Thyroid gland (tissue), 4 donors: ENCODE data around the gene OR10D3. TPM values are rescaled to one million over a fixed set of nuclear protein-coding genes. Genes with fewer than 3 reads are reported as not detected.

ENCODE experiments used
- DNase-seq, 2 donors: peaks; one replicate each; pipeline ENCODE4 v3.0.0-alpha.2; 2019
- H3K27ac ChIP-seq, 3 donors: fragments of 200-600 bp; sonication (generic); 1 replicate in 2 of 3; 2 replicates in 1 of 3; pipeline ENCODE4 v1.5.1; 2016 to 2019; ENCODE audit warnings: mild to moderate bottlenecking in 1 of 3, moderate library complexity in 1 of 3
- H3K27me3 ChIP-seq: fragments of 200-600 bp; sonication (generic); one replicate; pipeline ENCODE4 v1.5.1; 2019
- H3K36me3 ChIP-seq, 2 donors: fragments of 200-600 bp; sonication (generic); one replicate each; pipeline ENCODE4 v1.5.1; 2016 to 2019
- H3K4me1 ChIP-seq, 2 donors: fragments of 200-600 bp; sonication (generic); one replicate each; pipeline ENCODE4 v1.5.1; 2017 to 2019
- H3K4me3 ChIP-seq, 3 donors: fragments of 200-600 bp; sonication (generic); replicated peaks in 1 of 3; 1 replicate in 2 of 3; 2 replicates in 1 of 3; pipeline ENCODE4 v1.5.1; 2016; ENCODE audit warnings: mild to moderate bottlenecking in 1 of 3
- H3K9me3 ChIP-seq: fragments of 200-600 bp; sonication (generic); one replicate; pipeline ENCODE4 v1.5.1; 2017
- CTCF ChIP-seq, 6 experiments: fragments of 200-600 bp in 3 of 6; fragments of 450-650 bp in 3 of 6; sonication (generic) in 3 of 6; IDR thresholded peaks; one replicate each; pipeline ENCODE4 v1.5.1; 2016 to 2019; ENCODE audit warnings: antibody characterized with exemption in 6 of 6, mild to moderate bottlenecking in 2 of 6, inconsistent platforms in 1 of 6, moderate library complexity in 1 of 6
- POLR2A ChIP-seq, 2 donors: fragments of 450-650 bp; IDR thresholded peaks; one replicate each; pipeline ENCODE4 v1.6.1; 2017; ENCODE audit warnings: antibody characterized with exemption in 2 of 2, mild to moderate bottlenecking in 2 of 2, moderate library complexity in 1 of 2
- WGBS, 2 donors: methylation state at CpG; one replicate each; pipeline ENCODE4 v1.1.5; 2017; 5-methylcytosine and 5-hydroxymethylcytosine counted together
- intact Hi-C: fragments of 100-400 bp; cut with DNase I; formaldehyde crosslinking; loops from one replicate; pipeline ENCODE4 v1.15.1; 2023
- total RNA-seq, 4 donors: library from RNA; depleted of rRNA; stranded (reverse); fragments of >200 nt; gene quantifications; one replicate each; pipeline ENCODE4 v1.2.3, GENCODE V29; 2016

The OR10D3 gene
- total RNA-seq, 4 donors from 2014 or later, result not detected

- no peak for DNase-seq
- H3K4me1 ChIP-seq, result no peaks in the 10 kb centered on the region
- H3K27me3 ChIP-seq, result no peaks in the 10 kb centered on the region
- WGBS, 2 donors, result 94% methylated on average over 16 of the region's 16 CpGs
- no peaks in the 10 kb centered on the region for H3K9me3 ChIP-seq
- intact Hi-C loops, result no loop called here
- no peak overlapping the region for H3K27ac ChIP-seq
- TF ChIP-seq CTCF (IDR thresholded peaks at IDR 0.05) (no peak), POLR2A (IDR thresholded peaks at IDR 0.05) (no peak)
- H3K36me3 ChIP-seq, result no peaks in the 10 kb centered on the region
- no peak overlapping the region for H3K4me3 ChIP-seq
These were observed 17.5 kb downstream of the OR10D3 start for GRCh38 chr11:124200671-124201070.

GRCh38 chr11:124202951-124203350 is 19.8 kb downstream of the OR10D3 start:
- intact Hi-C loops, result no loop called here
- Histone ChIP-seq H3K9me3 (no peaks in the 10 kb centered on the region), H3K4me3 (no peak overlapping the region), H3K27me3 (no peaks in the 10 kb centered on the region), H3K36me3 (no peaks in the 10 kb centered on the region), H3K27ac (no peak overlapping the region), H3K4me1 (no peaks in the 10 kb centered on the region)
- no peak for DNase-seq
- TF ChIP-seq POLR2A (IDR thresholded peaks at IDR 0.05) (no peak), CTCF (IDR thresholded peaks at IDR 0.05) (no peak)
- whole genome bisulfite sequencing, 2 donors, result 65 to 70% methylated on average over 3 of the region's 3 CpGs

DNA sequence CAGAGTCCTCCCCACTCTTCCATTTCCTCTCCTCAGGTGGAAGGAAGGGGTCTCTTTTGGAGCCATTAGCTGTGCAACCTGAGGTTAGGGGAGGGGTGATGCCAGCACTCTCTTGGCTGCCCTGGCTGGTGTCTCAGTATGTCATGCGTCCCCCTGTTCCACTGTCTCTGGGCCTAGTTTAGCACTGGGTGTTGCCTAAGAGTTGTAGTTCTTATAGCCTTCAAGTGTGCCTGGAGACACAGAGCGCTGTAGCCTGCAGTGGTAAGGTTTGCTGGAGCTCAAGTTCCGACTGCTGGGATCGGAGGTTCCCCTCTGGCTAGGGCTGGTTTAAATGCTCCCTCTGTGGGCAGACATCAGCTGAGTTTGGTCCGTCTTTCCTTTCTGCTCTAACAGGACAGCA is 20.9 kb downstream of the OR10D3 start:
- TF ChIP-seq POLR2A (IDR thresholded peaks at IDR 0.05) (no peak), CTCF (IDR thresholded peaks at IDR 0.05) (no peak)
- Histone ChIP-seq H3K4me3 (no peak overlapping the region), H3K27me3 (no peaks in the 10 kb centered on the region), H3K9me3 (no peaks in the 10 kb centered on the region), H3K27ac (no peak overlapping the region), H3K36me3 (no peaks in the 10 kb centered on the region), H3K4me1 (no peaks in the 10 kb centered on the region)
- 67 to 92% methylated on average over 2 to 5 of the region's 5 CpGs for WGBS, 2 donors
- DNase-seq, result no peak
- intact Hi-C loops, result no loop called here

DNA sequence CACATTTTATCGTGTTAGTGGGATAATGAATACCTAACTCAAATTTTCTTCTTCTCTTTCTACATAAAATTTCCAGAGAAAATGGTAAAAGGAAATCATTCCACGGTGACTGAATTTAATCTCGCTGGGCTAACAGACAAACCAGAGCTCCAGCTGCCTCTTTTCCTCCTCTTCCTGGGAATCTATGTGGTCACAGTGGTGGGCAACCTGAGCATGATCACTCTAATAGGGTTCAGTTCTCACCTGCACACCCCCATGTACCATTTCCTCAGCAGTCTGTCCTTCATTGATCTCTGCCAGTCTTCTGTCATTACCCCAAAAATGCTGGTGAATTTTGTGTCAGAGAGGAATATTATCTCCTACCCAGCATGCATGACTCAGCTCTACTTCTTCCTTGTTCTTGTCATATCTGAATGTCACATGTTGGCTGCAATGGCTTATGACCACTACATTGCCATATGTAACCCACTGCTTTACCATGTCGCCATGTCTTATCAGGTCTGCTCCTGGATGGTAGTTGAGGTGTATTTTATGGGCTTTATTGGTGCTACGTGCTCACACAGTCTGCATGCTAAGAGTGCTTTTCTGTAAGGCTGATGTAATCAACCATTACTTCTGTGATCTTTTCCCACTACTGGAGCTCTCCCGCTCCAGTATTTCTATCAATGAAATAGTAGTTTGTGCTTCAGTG is 24.1 kb downstream of the OR10D3 start:
- Histone ChIP-seq H3K4me1 (no peaks in the 10 kb centered on the region), H3K27me3 (no peaks in the 10 kb centered on the region), H3K27ac (no peak overlapping the region), H3K9me3 (no peaks in the 10 kb centered on the region), H3K4me3 (no peak overlapping the region), H3K36me3 (no peaks in the 10 kb centered on the region)
- TF ChIP-seq CTCF (IDR thresholded peaks at IDR 0.05) (no peak), POLR2A (IDR thresholded peaks at IDR 0.05) (no peak)
- 74 to 79% methylated on average over 6 of the region's 6 CpGs for WGBS, 2 donors
- intact Hi-C loops, result no loop called here
- DNase-seq, result no peak

DNA sequence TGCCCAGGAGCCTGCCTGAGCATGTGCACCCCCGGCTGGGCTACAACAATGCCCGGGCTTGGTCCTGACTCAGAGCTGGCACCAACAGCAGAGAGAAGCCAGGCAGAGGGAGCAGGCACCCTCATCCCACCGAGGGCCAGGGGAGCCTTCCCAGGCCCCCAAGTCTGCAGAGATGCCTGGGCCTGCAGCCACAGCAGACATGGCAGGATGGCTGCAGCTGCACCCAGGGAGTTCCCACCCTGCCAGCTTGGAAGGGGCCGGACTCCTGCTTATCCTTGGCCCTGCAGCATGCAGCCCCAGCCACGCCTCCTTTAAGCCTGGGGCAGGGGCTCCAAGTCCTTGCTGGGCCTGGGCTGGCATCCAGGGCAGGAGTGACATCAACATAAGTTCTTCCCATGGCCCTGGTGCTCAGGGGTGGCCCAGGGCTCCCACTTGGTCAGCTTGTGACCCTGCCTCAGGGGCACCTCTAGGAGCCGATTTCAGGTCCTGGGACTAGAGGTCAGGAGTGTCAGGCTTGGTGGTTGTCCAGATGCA is 26.7 kb downstream of the OR10D3 start:
- H3K36me3 ChIP-seq, result no peaks in the 10 kb centered on the region
- H3K4me3 ChIP-seq, result no peak overlapping the region
- H3K27me3 ChIP-seq, result no peaks in the 10 kb centered on the region
- intact Hi-C loops, result no loop called here
- TF ChIP-seq POLR2A (IDR thresholded peaks at IDR 0.05) (no peak), CTCF (IDR thresholded peaks at IDR 0.05) (no peak)
- no peak overlapping the region for H3K27ac ChIP-seq
- no peak for DNase-seq
- H3K4me1 ChIP-seq, result no peaks in the 10 kb centered on the region
- 86 to 93% methylated on average over 3 of the region's 6 CpGs for WGBS, 2 donors
- no peaks in the 10 kb centered on the region for H3K9me3 ChIP-seq
